Adipocyte (in vitro differentiated cells): ENCODE data around the gene SYT1.

Source experiments
- DNase-seq: peaks from one replicate; pipeline ENCODE4 v3.0.0-alpha.2; 2015; ENCODE audit warnings: low read depth
- H3K27me3 ChIP-seq: replicated peaks from 2 replicates; pipeline ENCODE4 v1.7.0; 2013; ENCODE audit warnings: mild to moderate bottlenecking, low read length, moderate library complexity; ENCODE audit not compliant: control insufficient read depth, insufficient read depth
- H3K36me3 ChIP-seq: 2 replicates; pipeline ENCODE4 v1.7.0; 2013; ENCODE audit warnings: low read length, mild to moderate bottlenecking, moderate library complexity; ENCODE audit not compliant: control insufficient read depth, insufficient read depth, severe bottlenecking
- H3K4me1 ChIP-seq: 2 replicates; pipeline ENCODE4 v1.7.0; 2013; ENCODE audit warnings: mild to moderate bottlenecking, low read length, moderate library complexity; ENCODE audit not compliant: control insufficient read depth, insufficient read depth
- H3K4me3 ChIP-seq: 2 replicates; pipeline ENCODE4 v1.7.0; 2013; ENCODE audit warnings: mild to moderate bottlenecking, low read length, moderate library complexity
- H3K9ac ChIP-seq: 2 replicates; pipeline ENCODE4 v1.7.0; 2013; ENCODE audit warnings: mild to moderate bottlenecking, low read length, moderate library complexity
- H3K9me3 ChIP-seq: 2 replicates; pipeline ENCODE4 v1.7.0; 2013; ENCODE audit warnings: mild to moderate bottlenecking, low read length, moderate library complexity; ENCODE audit not compliant: control insufficient read depth

The SYT1 gene

DNA sequence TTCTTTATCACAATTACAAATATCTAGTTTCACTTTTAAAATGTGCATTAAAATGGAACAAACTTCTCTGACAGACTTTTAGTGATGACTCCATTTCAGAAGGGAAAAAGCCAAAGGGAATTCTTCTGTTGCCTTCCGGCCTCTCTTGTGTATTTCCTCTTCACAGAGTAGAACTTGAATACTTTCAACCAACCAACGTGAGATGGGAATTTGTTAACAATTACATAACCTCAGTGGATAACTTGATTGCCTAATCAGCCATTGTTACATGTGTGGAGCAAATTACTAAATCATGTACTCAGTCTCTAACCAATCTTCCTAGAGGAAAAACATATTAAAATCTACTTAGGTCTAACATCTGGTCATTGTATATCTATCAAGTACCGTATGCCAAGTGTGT is 291.1 kb downstream of the SYT1 start:
- Histone ChIP-seq H3K4me3 (peak overlapping the region; percentile 48), H3K4me1 (no peaks in the 10 kb centered on the region), H3K9ac (no peak overlapping the region), H3K9me3 (no peaks in the 10 kb centered on the region), H3K36me3 (no peaks in the 10 kb centered on the region), H3K27me3 (no peaks in the 10 kb centered on the region)
- peak; percentile 61 for DNase-seq

DNA sequence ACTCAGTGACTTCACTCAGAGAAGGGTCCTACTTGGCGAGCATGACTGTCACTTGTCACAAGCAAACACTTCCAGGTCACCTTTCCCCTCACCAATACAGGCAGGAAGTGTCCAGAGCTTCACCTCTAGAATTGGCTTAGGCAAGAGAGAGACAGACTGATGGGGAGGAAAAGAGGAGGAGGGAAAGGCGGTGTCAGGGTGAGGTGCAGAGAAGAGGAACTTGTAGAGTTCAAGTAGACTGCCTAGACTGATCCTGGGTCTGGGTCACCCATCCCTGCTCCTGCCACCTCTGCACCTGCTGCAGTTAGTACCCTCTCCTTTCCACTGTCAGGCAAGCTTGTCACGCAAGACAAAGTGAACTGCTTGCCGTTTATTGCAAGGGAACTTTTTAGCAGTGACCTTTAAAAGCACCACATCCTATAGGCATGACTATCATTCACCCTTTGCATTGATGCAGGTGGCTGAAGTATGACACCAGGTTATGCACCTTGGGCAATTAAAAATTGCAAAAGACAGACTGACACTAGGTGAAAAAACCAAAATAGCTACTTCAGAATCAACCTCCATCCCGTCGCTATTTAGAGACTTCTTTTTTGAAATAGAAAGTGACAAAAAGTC is 292.4 kb downstream of the SYT1 start:
- H3K9ac ChIP-seq = no peak overlapping the region
- no peaks in the 10 kb centered on the region for H3K9me3 ChIP-seq
- H3K4me1 ChIP-seq = no peaks in the 10 kb centered on the region
- no peak overlapping the region for H3K4me3 ChIP-seq
- DNase-seq = no peak
- H3K27me3 ChIP-seq = no peaks in the 10 kb centered on the region
- H3K36me3 ChIP-seq = no peaks in the 10 kb centered on the region

DNA sequence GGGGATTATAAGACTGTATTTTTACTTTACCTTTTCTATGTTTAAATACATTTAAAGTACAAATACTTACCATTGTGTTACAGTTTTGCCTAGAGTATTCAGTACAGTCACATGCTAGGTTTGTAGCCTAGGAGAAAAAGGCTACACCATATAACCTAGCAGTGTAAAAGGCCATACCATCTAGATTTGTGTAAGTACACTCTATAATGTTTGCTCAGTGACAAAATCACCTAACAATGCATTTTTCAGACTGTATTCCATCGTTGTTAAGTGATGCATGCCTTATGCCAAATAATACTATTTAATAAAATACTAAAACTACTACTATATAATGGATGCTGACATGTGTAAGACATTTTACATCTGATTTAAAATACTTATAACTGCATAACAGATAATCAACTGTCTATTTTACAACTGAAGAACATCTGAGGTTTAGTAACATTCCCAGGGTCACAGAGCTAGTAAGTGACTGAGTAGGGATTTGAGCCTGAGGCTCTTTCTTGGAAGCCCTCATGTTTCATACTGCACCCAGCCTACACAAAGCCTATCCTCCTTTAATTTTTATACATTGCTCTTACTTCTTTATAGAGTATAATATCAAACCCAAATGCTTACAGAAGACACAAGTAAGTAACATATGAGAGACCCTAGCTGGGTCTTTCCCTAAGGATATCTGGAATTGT is 296.8 kb downstream of the SYT1 start:
- H3K36me3 ChIP-seq = no peaks in the 10 kb centered on the region
- H3K4me1 ChIP-seq = no peaks in the 10 kb centered on the region
- DNase-seq = no peak
- no peaks in the 10 kb centered on the region for H3K9me3 ChIP-seq
- no peaks in the 10 kb centered on the region for H3K27me3 ChIP-seq
- no peak overlapping the region for H3K9ac ChIP-seq
- H3K4me3 ChIP-seq = no peak overlapping the region

DNA sequence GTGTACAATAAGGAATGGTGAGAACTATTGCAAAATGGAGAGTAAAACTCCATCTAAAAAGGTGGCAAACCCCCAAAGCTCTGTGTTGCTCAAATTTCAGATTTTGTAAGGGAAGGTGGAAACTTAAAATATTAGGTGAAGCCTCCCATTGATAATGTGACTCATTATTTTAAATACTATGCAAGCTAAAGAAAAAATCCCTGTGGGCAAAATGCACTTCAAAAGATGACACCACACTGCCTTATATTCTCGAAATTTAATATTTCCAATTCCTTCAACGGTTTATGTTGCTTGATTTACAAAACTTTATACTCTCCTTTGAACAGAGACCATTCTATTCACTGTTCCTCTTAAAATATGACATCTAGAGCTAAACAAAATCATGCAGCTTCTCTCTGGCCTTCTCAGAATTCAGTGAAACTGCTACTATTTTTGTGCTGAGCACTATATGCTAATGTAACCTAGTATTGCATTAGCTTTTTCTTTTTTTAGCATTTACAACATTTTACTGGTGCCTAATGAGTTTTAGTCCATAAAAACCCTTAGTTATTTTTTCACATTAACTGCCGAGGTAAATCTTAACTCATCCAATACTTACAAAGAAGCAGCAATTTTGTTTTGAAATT is 297.7 kb downstream of the SYT1 start:
- H3K9ac ChIP-seq = no peak overlapping the region
- no peaks in the 10 kb centered on the region for H3K4me1 ChIP-seq
- DNase-seq = no peak
- no peaks in the 10 kb centered on the region for H3K36me3 ChIP-seq
- H3K9me3 ChIP-seq = no peaks in the 10 kb centered on the region
- no peak overlapping the region for H3K4me3 ChIP-seq
- no peaks in the 10 kb centered on the region for H3K27me3 ChIP-seq

DNA sequence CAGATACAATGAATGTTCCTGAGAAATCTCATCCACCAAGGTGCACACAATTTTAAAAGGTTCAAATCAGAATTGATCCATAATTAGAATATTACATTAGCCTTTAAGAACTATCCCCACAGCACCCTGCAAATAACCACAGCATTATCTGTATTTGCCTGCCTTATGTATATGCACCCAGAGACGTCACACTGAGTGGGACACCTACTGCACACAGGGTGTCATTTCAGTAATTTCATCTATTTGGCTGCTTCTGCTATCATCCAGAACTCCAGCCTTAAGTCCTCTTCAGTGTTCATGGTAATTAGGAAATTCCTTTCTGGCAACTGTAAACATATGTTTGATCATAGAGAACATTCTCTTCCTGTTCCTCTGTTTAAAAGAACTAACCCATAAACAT is 298.4 kb downstream of the SYT1 start:
- Histone ChIP-seq H3K27me3 (no peaks in the 10 kb centered on the region), H3K9me3 (no peaks in the 10 kb centered on the region), H3K4me1 (no peaks in the 10 kb centered on the region), H3K4me3 (no peak overlapping the region), H3K9ac (no peak overlapping the region), H3K36me3 (no peaks in the 10 kb centered on the region)
- DNase-seq = peak; percentile 16

DNA sequence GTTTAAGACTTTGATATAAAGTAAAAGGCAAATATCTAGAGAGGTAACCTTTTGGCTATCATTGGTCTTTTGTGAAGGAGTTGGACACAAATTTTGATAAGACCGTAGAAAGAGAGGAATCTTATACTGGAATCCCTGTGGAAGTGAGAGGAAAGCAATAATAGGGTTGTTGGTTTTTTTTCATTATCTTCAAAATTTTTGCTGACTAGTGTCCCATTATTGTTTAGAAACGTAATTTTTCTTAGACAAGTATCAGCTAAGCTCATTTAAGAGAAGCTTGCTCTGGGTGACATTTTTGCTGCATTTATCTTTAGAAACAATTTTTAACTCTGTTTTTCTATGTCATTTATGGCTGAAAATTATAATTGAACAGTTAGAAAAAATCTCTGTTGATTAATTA is 300.3 kb downstream of the SYT1 start:
- DNase-seq = no peak
- no peaks in the 10 kb centered on the region for H3K4me1 ChIP-seq
- no peaks in the 10 kb centered on the region for H3K27me3 ChIP-seq
- no peak overlapping the region for H3K4me3 ChIP-seq
- no peak overlapping the region for H3K9ac ChIP-seq
- no peaks in the 10 kb centered on the region for H3K36me3 ChIP-seq
- no peaks in the 10 kb centered on the region for H3K9me3 ChIP-seq

DNA sequence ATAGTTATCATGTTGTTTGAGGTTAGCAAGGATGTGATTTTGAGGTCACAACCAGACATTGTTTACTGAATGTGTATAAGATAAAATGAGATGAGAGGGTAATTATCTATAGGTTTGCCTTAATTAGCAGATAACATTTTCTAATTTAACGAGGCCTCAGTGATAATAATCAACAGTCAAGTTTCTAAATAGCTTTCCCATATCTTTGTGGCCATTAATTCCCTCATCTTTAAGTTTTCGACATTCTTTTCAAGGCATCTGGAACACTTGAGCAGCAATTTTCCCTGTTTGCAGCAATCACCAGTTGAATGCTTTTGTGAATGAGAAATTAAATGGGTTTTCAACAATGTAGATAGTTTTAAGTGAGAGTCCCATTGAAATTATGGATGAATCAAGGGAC is 304.1 kb downstream of the SYT1 start:
- H3K36me3 ChIP-seq = no peaks in the 10 kb centered on the region
- H3K9ac ChIP-seq = no peak overlapping the region
- no peak overlapping the region for H3K4me3 ChIP-seq
- no peaks in the 10 kb centered on the region for H3K27me3 ChIP-seq
- H3K9me3 ChIP-seq = peaks cover 3% of the 10 kb centered on the region
- DNase-seq = no peak
- H3K4me1 ChIP-seq = no peaks in the 10 kb centered on the region

DNA sequence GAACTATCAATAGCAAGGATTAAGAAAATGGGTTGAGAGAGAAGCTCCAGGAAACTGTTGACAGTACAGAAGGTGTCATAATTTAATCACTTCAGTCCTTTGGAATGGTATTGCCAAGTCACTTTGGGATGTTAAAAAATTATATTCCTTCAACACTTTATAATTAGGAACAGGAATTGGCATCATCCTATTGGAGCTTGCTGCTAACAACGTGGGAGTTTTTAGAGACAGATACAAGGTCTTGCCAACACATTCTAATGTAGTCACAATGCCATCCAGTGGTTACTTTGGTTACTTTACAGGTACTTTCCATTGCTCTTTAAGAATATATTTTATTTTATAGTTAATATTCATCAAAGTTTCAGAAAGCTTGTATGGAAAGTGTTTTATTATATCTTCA is 310.1 kb downstream of the SYT1 start:
- Histone ChIP-seq H3K36me3 (no peaks in the 10 kb centered on the region), H3K4me1 (no peaks in the 10 kb centered on the region), H3K4me3 (no peak overlapping the region), H3K27me3 (no peaks in the 10 kb centered on the region), H3K9ac (no peak overlapping the region), H3K9me3 (peaks cover 3% of the 10 kb centered on the region)
- peak; percentile 79 for DNase-seq

DNA sequence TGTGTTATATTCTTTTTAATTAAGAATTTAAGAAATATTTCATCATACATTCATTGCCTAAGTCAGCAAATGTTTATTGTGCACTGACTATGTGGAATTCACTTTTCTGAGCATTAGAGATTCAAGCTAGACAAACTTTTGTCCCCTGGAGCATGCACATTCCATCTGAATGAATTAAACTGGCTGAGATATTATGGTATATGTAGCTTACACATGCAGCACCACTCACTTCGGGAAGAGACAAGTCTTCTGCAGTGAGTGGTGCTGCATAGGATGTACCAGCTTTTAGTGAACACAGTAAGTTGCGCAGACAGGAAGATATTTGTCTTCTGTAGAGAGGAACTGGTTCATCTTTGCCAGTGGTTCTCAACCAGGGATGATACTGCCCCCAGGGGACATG is 318.4 kb downstream of the SYT1 start:
- Histone ChIP-seq H3K27me3 (no peaks in the 10 kb centered on the region), H3K4me1 (no peaks in the 10 kb centered on the region), H3K9ac (no peak overlapping the region), H3K9me3 (no peaks in the 10 kb centered on the region), H3K36me3 (no peaks in the 10 kb centered on the region), H3K4me3 (no peak overlapping the region)
- peak; percentile 28 for DNase-seq

DNA sequence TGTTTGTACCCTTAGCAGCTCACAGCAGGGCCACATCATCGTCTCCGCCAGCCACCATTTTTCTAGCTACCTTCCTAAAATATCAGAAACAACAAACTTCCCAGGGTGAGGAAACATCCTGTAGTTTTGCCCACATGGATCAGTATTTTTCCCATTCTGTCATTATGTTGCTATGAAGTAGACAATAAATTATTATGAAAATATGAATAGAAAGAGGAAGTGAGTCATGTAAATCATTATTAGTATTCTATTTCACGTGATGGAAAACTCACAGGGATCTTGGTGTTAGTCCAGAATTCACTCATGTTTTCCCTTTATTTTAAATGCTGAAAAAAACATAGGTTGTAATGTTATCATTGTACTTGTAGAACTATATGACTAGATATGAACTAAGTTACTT is 319.4 kb downstream of the SYT1 start:
- no peak for DNase-seq
- no peaks in the 10 kb centered on the region for H3K27me3 ChIP-seq
- H3K4me3 ChIP-seq = no peak overlapping the region
- H3K4me1 ChIP-seq = no peaks in the 10 kb centered on the region
- no peak overlapping the region for H3K9ac ChIP-seq
- no peaks in the 10 kb centered on the region for H3K9me3 ChIP-seq
- H3K36me3 ChIP-seq = no peaks in the 10 kb centered on the region

DNA sequence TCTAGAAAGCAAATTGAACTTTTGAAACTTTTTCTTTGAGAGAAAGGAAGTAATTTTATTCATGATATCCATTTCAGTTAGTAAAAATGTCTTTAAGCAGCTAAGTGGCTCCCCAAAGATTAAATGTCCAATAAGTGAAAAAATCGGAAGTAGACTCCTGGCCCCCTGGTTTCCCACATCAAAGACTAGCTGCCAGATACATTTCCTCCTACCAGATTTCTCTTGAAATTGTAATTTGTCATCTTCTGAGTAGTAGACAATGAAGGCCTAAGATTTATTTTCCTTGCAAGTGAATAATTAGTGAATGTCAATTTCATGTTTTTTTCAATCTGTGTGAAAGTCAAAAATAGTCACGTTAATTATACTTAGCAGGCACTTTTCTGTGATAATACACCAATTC is 321.9 kb downstream of the SYT1 start:
- Histone ChIP-seq H3K36me3 (no peaks in the 10 kb centered on the region), H3K27me3 (no peaks in the 10 kb centered on the region), H3K4me1 (no peaks in the 10 kb centered on the region), H3K9me3 (no peaks in the 10 kb centered on the region), H3K4me3 (no peak overlapping the region), H3K9ac (no peak overlapping the region)
- DNase-seq = no peak
